ENCODE measurements around the gene RTN3. TPM values are rescaled to one million over a fixed set of nuclear protein-coding genes. Genes with fewer than 3 reads are reported as not detected.
"Not testable (repeated sequence)": the region's sequence is repeated elsewhere in the genome, so short reads cannot be mapped to it uniquely, and the experiment has no call there.

RTN3 gene
- total RNA-seq, 1 donor from 2014 or later = 50.0 TPM

DNA sequence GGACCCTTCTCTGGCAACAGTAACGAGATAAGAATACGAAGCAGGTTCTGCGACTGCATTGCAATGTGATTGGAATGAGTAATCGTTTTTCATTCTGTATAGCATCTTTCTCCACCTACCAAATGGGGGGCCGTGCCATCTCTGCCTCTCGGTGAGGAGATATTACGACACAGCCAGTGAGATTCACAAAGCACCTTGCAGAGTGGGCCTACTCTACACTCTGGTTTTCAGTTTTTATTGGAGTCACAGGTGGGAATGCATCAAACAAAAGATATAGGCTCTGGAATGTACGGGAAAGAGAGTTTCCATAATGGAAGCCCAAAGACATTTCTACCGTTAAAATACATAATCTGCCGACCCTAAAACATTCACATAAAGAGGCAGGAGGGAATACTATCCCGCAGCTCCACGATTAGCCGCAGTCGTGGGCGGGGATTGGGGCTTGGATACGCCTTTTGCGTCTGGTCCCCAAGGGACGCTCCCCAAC is 423 bp upstream of the RTN3 start:
- no peak for DNase-seq (ENCODE audit: low spot score)
- no peak for ATAC-seq

DNA sequence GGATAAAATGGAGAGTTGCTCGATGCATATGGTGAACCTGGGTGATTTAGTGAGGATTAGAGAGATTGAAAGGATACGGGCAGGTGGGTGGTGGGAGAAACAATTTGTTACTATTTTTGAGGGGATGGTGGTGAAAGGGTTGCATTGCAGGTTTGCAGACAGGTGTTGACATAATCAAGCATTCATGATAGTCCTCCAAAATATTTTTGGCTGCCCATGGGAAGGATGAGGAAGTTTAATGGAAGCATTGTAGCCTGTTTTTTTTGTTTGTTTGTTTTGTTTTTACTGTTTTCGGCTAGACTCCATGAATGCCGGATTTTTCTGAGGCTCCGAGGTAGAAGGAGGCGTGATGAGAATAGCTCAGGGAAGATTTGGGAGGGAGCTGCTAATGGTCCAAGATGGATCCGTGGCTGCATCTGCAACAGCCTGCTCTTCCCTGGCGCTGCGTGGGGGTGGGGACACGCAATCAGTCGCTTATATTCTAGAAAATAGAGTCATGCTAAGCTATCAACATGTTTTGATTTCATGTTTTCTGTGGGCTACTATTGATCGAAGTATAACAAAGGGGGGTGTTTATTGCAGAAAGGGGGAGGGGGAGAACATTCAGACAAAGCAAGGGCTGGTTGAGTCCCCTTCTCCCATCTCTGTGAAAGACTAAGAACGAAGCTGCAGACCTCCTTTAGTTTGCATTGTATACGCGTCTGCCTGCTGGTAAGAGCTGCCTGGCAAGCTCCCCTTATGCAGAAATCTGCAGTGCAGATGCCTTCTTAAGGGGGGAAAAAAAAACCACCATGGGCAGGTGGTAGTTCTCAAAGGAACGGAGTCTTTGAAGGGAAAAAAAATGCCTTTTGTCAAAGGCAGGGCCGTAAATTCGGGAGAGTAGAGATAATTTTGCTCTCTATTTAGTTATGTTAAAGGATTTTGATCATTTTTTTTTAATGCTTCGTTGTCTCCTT is 1.0 kb downstream of the RTN3 start:
- no peak for DNase-seq (ENCODE audit: low spot score)
- peak; percentile 1 for ATAC-seq

DNA sequence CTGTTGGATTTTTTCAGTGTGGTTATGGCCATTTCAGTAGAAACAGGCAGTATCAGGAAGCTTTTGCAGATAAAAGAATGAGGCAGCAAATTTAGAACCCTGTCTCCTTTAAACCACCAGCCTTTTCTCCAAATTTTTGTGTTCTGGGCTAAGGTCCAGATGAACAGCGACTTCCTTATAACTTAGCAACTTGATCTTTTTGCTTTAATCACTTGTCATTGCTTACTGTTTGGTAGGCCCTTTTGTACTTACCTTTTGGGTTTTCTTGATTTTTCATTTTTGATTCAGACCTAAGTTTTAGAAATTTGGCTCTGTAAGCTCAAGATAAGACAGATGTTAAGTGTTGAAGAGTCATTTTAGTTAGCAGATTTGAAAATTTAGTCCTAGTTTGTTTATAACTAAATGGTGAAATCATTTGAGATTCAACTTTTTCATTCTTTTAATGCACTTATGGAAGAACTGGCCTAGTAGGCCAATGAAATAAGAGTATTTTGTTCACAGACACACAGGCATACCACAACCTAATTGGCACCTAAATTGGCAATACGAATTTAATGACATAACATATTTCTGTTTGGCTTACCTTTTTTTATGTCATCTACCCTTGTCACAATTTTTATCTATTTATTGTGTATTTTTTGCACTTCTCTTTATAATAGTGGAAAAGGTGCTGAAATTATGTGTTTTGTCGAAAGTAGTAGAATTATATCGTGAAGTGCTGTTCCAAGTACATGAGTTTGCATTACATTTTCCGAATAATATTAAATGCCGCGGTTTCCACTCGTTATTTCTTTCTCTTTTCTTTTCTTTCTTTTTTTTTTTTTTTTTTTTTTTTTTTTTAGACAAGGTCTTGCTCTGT is 2.1 kb downstream of the RTN3 start:
- ATAC-seq (no peak), DNase-seq (ENCODE audit: low spot score) (no peak)

DNA sequence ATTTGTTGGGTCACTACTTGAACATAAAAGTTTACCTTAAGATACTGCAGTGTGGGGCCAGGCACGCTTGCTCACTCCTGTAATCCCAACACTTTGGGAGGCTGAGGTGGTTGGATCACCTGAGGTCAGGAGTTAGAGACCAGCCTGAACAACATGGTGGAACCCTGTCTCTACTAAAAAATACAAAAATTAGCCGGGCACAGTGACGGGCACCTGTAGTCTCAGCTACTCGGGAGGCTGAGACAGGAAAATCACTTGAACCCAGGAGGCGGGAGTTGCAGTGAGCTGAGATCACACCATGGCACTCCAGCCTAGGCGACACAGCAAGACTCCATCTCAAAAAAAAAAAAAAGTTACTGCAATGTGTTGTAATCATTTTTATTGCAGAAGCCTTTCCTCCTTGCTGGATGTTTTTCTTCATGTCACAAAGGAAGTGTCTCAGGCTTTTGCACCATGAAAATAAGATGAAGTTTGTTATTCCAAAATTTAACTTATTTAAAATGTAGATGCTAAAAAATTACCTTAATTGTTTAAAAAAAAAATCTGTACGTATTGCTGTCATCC is 3.9 kb downstream of the RTN3 start:
- ATAC-seq; DNase-seq (ENCODE audit: low spot score): not testable (repeated sequence)

DNA sequence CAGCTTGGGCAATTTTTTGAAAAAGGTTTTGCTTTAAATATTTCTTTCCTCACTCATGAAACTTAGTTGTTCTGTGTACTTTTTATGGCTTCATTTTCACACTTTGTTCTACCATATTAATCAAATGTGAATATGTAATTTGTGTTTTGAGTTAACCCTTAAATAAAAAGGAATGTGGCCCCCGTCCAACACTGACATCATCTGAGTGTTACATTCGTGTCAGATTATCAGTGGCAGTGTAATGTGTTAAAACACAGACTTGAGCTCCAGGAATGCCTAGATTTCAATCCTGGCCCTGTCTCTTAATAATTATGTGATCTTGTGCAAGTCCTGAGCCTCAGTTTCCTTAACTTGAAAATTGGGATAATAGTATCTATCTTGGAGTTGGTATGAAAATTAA is 5.6 kb downstream of the RTN3 start:
- DNase-seq (ENCODE audit: low spot score) = no peak
- no peak for ATAC-seq

DNA sequence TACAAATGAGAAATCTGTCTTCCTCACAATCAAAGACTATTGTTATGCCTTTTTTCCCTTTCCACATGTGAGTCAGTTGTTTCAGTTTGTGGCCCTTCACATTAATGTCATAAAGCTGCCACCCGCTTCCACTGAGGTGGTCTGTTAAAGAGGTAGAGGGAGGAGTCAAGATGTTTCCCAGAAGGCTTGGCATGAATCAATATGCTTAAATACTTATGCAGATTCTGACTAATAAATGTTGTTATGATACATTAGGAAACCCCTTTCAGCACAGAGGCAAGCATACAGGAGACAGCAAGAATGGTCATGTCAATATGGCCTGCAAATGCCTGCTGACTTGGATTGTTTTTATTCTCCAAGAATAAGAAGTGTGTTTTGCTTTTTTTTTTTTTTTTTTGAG is 6.5 kb downstream of the RTN3 start:
- no peak for ATAC-seq
- DNase-seq (ENCODE audit: low spot score) = no peak

DNA sequence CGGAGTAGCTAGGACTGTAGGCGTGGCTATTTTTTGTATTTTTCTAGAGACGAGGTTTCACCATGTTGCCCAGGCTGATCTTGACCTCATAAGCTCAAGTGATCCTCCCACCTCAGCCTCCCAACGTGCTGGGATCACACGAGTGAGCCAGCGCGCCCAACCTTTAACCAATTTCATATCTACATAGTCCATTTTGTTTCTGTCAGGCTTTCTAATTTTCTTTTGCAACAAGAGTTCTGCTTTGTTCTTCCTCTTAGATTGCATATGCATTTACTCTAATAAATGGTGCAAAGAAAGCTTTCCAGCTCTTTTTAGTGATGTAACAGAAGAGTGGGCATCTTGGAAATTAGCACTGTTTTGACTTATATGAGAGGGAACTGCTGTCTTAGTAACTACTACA is 13.3 kb downstream of the RTN3 start:
- DNase-seq (ENCODE audit: low spot score) (no peak), ATAC-seq (no peak)

DNA sequence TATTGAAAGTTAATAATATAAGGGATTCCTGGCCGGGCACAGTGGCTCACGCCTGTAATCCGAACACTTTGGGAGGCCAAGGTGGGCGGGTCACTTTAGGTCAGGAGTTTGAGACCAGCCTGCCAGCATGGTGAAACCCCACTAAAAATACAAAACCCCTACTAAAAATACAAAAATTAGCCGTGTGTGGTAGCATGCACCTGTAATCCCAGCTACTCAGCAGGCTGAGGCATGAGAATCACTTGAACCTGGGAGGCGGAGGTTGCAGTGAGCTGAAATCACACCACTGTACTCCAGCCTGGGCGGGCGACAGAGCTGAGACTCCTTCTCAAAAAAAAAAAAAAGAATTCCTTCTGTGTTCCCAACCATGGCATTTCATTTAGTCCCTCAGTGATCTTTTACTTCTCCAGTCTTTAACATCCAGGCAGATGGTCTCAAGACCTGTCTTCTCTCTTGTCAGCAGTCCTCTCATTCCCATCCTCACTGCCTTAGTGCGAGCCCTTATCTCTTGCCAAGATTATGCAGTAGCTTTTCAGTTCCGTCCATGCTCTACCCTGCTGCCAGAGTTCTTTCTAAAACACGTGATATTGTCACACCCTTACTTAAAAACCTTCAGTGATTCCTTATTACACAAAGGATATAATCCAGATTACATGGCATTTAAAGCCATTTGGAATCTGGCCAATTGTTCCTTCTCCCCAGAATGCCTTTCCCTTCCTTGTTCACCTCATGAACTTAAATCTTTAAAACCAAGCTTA is 17.9 kb downstream of the RTN3 start:
- ATAC-seq = peak; percentile 29
- no peak for DNase-seq (ENCODE audit: low spot score)

DNA sequence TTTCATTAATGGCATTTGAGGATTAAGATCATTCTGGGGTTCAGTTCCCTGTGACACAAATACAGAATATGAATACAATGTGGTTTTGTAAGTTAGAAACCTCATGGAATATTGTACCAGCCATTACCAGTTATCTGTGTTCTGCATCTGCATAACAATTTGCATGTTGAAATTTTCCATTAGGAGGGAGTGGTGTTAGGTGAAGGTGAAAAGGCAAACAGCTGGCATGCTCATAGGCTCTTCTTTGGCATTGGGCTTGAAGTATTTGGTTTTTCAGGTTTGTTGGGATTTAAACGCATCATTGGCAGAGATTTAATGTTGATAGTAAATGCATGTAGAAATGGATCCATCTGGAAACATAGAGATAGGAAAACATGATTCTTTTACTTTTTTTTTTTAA is 18.6 kb downstream of the RTN3 start:
- no peak for ATAC-seq
- DNase-seq (ENCODE audit: low spot score) = no peak

DNA sequence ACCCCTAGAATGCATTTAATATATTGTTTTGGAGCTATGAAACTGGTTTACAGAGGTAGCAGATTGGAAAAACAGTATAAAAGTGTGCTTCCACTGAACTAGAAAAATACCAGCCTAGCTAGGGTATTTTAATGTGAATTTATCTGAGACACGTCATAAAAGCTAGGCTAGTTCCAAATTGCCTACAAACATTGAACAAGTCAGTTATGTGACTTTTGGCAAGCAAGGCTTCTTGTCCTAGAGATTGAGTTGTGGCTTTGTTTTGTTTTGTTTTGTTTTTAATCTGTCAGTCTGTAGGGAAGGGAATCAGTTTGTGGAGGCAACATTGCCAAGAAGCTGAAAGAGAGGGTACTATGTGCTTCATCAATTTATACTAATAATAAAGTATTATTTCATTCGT is 24.2 kb downstream of the RTN3 start:
- no peak for ATAC-seq
- DNase-seq (ENCODE audit: low spot score) = no peak

DNA sequence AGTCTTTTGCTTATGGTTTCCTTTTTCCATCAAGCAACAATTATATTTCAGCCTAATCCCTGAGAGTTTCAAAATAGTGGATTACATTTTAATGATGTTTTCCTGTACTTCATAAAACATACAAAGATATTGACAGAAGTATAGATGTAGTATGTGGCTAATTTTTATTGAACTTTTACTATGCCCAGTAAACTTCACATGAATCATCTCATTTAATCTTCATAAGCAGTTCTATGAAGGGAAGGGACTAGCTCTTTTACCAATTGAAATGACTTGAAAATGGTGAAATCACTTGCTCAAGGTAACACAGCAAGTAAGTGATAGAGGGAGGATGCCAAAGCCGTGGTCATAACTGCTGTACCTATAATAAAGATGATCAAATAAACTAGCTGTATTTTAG is 27.5 kb downstream of the RTN3 start:
- ATAC-seq (no peak), DNase-seq (ENCODE audit: low spot score) (no peak)

DNA sequence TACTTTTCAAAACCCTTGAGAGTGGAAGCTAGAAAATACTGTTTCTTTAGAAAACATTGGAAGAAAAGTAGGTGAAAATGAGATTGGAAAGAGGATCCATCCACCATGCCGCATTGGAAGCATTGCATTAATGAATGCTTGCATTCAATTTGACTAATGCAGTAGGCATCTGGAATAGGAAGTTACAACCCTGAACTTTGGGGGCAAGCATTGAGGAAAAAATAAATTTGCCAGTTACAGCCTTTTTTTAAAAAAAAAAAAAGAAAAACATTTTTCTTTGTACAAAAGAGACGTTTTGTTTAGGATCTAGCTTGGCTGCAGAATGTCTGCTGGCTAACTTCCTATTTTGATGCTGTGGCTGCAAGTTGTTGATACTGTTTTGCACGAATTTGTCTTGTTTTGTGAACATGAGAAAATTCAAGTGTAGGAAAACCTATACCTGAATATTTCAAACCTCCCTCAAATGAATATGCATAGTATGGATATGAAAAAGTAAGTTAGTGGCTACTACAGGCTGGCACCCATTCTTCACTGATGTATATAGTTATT is 28.1 kb downstream of the RTN3 start:
- DNase-seq (ENCODE audit: low spot score) (no peak), ATAC-seq (no peak)

DNA sequence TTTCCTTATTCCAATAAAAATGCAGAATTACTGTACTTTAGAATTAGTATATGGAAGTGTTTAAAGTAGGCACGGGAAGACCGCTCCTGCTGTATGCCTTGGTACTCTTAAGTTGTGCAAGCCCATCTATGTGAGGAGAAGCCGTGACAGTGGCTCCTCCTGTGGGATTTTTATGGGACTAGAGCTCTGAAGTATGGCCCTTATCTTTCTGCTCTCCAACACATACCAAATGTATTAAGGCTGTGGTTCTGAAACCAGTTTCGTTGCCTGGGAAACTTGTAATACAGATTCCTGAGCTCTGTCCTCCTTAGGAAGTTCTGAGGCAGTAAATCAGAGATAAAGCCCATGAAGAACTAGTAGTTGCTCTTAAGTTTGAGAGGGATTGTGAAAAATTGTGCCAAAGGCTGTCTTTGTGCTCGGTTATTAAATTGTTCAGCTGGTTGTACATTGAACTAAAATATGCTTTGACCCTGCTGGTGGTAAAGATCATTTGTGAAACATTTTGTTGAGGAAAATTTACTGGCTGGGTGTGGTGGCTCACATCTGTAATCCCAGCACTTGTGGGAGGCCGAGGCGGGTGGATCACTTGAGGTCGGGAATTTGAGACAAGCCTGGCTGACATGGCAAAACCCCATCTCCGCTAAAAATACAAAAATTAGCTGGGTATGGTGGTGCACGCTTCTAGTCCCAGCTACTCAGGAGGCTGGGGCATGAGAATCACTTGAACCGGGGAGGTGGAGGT is 29.3 kb downstream of the RTN3 start:
- ATAC-seq (peak; percentile 16), DNase-seq (ENCODE audit: low spot score) (no peak)

DNA sequence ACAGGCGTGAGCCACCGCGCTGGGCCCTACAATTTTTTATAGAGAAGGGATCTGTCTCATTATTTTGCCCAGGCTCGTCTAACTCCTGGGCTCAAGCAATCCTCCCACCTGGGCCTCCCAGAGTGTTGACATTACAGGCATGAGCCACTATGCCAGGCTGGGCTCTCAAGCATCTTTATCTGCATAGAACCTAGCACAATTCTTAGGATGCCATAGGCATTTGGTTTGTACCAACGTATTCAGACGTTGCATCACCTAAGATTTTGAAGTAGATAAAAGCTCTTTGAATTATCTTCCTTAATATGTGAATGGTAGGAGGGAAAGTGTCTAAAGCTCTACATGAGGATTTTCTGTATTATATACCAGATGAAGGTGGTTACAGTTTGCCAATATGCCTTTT is 30.5 kb downstream of the RTN3 start:
- no peak for DNase-seq (ENCODE audit: low spot score)
- no peak for ATAC-seq

DNA sequence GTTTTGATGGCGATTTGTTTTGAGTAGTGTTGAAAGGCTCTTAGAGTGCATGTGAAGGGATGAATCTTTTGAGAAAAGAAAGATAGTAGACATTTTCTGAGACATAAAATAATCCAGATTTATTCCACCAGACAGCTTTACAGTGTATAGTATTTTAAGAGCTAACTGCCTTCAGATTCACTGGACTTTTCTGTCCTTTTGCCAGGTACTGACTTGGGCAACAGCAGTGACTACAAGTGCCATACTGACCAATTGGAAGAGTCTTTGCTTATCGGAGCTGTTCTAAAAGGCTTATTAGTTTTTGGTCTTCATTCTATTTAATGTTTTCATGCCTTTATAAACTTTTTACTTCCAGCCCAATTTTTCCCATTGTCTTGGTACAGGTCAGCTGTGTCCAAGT is 32.5 kb downstream of the RTN3 start:
- no peak for DNase-seq (ENCODE audit: low spot score)
- ATAC-seq = peak; percentile 67

DNA sequence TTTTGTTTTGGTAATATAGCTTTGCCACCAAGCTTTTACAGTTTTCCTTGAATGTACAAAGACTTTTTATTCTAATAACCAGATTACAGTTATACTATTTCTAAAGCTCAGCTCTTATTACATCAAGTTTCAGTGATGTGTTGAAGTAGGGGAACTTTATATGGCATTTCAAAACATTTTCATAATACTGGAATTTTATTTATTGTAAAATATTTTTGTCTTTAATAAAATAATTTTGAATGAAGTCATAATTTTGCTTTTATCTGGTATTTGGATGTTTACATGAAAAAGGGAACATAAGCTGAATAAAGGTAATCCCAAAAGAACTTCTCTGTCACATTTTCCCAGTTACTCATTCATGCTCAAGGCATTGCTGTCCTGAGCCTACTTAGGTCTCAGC is 34.7 kb downstream of the RTN3 start:
- ATAC-seq (no peak), DNase-seq (ENCODE audit: low spot score) (no peak)

DNA sequence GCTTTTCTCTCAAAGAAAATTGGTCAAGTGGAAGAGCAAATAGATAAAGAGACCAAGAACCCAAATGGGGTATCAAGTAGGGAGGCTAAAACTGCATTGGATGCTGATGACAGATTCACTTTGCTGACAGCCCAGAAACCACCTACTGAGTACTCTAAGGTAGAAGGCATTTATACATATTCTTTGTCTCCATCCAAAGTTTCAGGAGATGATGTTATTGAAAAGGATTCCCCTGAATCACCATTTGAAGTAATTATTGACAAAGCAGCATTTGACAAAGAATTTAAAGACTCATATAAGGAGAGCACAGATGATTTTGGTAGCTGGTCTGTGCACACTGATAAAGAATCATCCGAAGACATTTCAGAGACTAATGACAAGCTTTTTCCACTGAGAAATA is 37.7 kb downstream of the RTN3 start:
- ATAC-seq (no peak), DNase-seq (ENCODE audit: low spot score) (no peak)

DNA sequence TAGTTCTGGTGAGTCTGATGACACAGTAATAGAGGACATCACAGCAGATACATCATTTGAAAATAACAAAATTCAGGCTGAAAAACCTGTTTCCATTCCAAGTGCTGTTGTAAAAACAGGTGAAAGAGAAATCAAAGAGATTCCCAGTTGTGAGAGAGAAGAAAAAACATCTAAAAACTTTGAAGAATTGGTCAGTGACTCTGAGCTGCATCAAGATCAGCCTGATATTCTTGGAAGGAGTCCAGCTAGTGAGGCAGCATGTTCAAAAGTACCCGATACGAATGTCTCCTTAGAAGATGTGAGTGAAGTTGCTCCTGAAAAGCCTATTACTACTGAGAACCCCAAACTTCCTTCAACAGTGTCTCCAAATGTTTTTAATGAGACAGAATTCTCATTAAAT is 38.7 kb downstream of the RTN3 start:
- no peak for DNase-seq (ENCODE audit: low spot score)
- no peak for ATAC-seq

DNA sequence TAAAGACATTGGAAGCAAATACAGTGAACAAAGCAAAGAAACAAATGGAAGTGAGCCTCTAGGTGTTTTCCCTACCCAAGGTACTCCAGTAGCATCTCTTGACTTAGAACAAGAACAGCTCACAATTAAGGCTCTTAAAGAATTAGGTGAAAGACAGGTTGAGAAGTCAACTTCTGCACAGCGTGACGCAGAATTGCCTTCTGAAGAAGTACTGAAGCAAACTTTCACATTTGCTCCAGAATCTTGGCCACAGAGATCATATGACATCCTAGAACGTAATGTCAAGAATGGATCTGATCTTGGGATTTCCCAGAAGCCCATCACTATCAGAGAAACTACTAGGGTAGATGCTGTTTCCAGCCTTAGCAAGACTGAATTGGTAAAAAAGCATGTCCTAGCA is 39.3 kb downstream of the RTN3 start:
- no peak for ATAC-seq

DNA sequence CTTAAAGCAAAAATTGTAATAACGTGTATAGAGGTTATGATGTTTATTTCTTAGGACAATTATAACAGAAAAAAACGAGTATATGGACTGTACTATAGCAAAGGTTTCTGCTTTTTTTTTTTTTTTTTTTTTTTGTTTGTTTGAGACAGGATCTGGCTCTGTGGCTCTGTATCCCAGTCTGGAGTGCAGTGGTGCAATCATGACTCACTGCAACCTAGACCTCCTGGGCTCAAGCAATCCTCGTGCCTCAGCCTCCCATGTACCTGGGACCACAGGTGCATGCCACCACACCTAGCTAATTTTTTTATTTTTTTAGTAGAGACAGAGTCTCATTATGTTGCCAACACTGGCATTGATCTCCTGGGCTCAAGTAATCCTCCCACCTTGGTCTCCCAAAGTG is 48.0 kb downstream of the RTN3 start:
- ATAC-seq = no peak
- no peak for DNase-seq (ENCODE audit: low spot score)

More for the DNA sequence above, 39.3 kb downstream of the RTN3 start:
- DNase-seq (ENCODE audit: low spot score) = no peak

Measured in left lobe of liver (tissue), 2 donors.